ENCODE data around the gene HSPH1.

HSPH1 gene

GRCh38 chr13:31168166-31168565, 6.5 kb upstream of the HSPH1 start:
- H3K9ac ChIP-seq (ENCODE audit: low read length) = no peak overlapping the region
- no peaks in the 10 kb centered on the region for H3K9me3 ChIP-seq (replicated peaks; ENCODE audit: insufficient read depth, low read length)
- no peaks in the 10 kb centered on the region for H3K79me2 ChIP-seq (ENCODE audit: low read length)
- no peak overlapping the region for H2AFZ ChIP-seq (ENCODE audit: low read length)
- H3K36me3 ChIP-seq (replicated peaks; ENCODE audit: insufficient read depth, low read length) = no peaks in the 10 kb centered on the region
- H4K20me1 ChIP-seq (ENCODE audit: insufficient read depth, low read length) = no peaks in the 10 kb centered on the region
- no peaks in the 10 kb centered on the region for H3F3A ChIP-seq (ENCODE audit: insufficient read depth, low read length)
- H3K27ac ChIP-seq (ENCODE audit: low read length) = no peak overlapping the region
- no peak for TF ChIP-seq EZH2phosphoT487 (IDR thresholded peaks at IDR 0.05; ENCODE audit: low read length)
- no peak for TF ChIP-seq CTCF (IDR thresholded peaks at IDR 0.05; ENCODE audit: low read length)
- no peak for TF ChIP-seq EZH2 (optimal IDR thresholded peaks at IDR 0.05; ENCODE audit: low read depth, low read length)
- no peak overlapping the region for H3K4me3 ChIP-seq (ENCODE audit: low read length)
- H3K9me2 ChIP-seq (replicated peaks; ENCODE audit: insufficient read depth, low read length) = no peaks in the 10 kb centered on the region
- no peaks in the 10 kb centered on the region for H3K27me3 ChIP-seq (replicated peaks; ENCODE audit: insufficient read depth, low read length)
- H3K4me2 ChIP-seq (ENCODE audit: low read depth, low read length) = no peak overlapping the region
- 0 out of 2 replicates have a peak, but pooled peaks cover under 1% of the 10 kb centered on the region for H3K4me1 ChIP-seq (ENCODE audit: low read length)
- no peak for DNase-seq

- H2AFZ ChIP-seq (ENCODE audit: low read length) = no peak overlapping the region
- H3K27ac ChIP-seq (ENCODE audit: low read length) = no peak overlapping the region
- no peaks in the 10 kb centered on the region for H3K9me3 ChIP-seq (replicated peaks; ENCODE audit: insufficient read depth, low read length)
- no peak overlapping the region for H3K4me2 ChIP-seq (ENCODE audit: low read depth, low read length)
- H3K9me2 ChIP-seq (replicated peaks; ENCODE audit: insufficient read depth, low read length) = no peaks in the 10 kb centered on the region
- no peak overlapping the region for H3K9ac ChIP-seq (ENCODE audit: low read length)
- H3K4me3 ChIP-seq (ENCODE audit: low read length) = no peak overlapping the region
- no peak for DNase-seq
- no peaks in the 10 kb centered on the region for H3K27me3 ChIP-seq (replicated peaks; ENCODE audit: insufficient read depth, low read length)
- 0 out of 2 replicates have a peak, but pooled peaks cover 4% of the 10 kb centered on the region for H3K4me1 ChIP-seq (ENCODE audit: low read length)
- H3K79me2 ChIP-seq (ENCODE audit: low read length) = no peaks in the 10 kb centered on the region
- no peaks in the 10 kb centered on the region for H4K20me1 ChIP-seq (ENCODE audit: insufficient read depth, low read length)
- H3F3A ChIP-seq (ENCODE audit: insufficient read depth, low read length) = no peaks in the 10 kb centered on the region
- no peak for TF ChIP-seq CTCF (IDR thresholded peaks at IDR 0.05; ENCODE audit: low read length)
- no peak for TF ChIP-seq EZH2 (optimal IDR thresholded peaks at IDR 0.05; ENCODE audit: low read depth, low read length)
- H3K36me3 ChIP-seq (replicated peaks; ENCODE audit: insufficient read depth, low read length) = no peaks in the 10 kb centered on the region
These were observed 5.8 kb upstream of the HSPH1 start for GRCh38 chr13:31167490-31167889.

GRCh38 chr13:31166591-31166990, 4.9 kb upstream of the HSPH1 start:
- Histone ChIP-seq H3F3A (ENCODE audit: insufficient read depth, low read length) (peaks cover 1% of the 10 kb centered on the region; the same call in 1 of the 2 replicates), H3K9ac (ENCODE audit: low read length) (no peak overlapping the region), H3K36me3 (replicated peaks; ENCODE audit: insufficient read depth, low read length) (no peaks in the 10 kb centered on the region), H3K4me2 (ENCODE audit: low read depth, low read length) (no peak overlapping the region), H3K27me3 (replicated peaks; ENCODE audit: insufficient read depth, low read length) (no peaks in the 10 kb centered on the region), H3K4me3 (ENCODE audit: low read length) (no peak overlapping the region), H2AFZ (ENCODE audit: low read length) (no peak overlapping the region), H3K9me3 (replicated peaks; ENCODE audit: insufficient read depth, low read length) (no peaks in the 10 kb centered on the region), H4K20me1 (ENCODE audit: insufficient read depth, low read length) (no peaks in the 10 kb centered on the region), H3K27ac (ENCODE audit: low read length) (no peak overlapping the region), H3K4me1 (ENCODE audit: low read length) (0 out of 2 replicates have a peak, but pooled peaks cover 4% of the 10 kb centered on the region), H3K9me2 (replicated peaks; ENCODE audit: insufficient read depth, low read length) (no peaks in the 10 kb centered on the region), H3K79me2 (ENCODE audit: low read length) (no peaks in the 10 kb centered on the region)
- DNase-seq = no peak
- no peak for TF ChIP-seq CTCF (IDR thresholded peaks at IDR 0.05; ENCODE audit: low read length)
- TF ChIP-seq EZH2 (optimal IDR thresholded peaks at IDR 0.05; ENCODE audit: low read depth, low read length) = no peak
- no peak for TF ChIP-seq EZH2phosphoT487 (IDR thresholded peaks at IDR 0.05; ENCODE audit: low read length)
